ENCODE results near the gene KDSR.

The KDSR gene

DNA sequence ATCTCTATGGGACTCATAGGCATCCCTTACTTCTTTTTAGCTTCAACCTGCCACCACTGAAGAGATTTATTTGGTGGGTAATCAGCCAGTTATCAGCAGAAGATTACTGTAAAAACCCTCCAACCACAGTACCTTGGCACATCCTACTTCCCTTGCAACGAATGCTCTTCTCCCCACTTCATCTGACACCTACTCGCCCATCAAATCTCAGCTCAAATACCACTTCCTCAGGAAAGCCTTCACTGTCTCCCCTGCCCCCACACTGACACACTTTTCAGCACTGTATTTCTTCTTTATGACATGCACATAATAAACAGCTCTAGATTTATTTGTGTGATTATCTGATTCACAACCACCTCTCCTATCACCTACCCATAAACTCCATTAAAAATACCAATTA is 3.1 kb downstream of the KDSR start:
- TF ChIP-seq, protein P1, sequence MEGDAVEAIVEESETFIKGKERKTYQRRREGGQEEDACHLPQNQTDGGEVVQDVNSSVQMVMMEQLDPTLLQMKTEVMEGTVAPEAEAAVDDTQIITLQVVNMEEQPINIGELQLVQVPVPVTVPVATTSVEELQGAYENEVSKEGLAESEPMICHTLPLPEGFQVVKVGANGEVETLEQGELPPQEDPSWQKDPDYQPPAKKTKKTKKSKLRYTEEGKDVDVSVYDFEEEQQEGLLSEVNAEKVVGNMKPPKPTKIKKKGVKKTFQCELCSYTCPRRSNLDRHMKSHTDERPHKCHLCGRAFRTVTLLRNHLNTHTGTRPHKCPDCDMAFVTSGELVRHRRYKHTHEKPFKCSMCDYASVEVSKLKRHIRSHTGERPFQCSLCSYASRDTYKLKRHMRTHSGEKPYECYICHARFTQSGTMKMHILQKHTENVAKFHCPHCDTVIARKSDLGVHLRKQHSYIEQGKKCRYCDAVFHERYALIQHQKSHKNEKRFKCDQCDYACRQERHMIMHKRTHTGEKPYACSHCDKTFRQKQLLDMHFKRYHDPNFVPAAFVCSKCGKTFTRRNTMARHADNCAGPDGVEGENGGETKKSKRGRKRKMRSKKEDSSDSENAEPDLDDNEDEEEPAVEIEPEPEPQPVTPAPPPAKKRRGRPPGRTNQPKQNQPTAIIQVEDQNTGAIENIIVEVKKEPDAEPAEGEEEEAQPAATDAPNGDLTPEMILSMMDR (IDR thresholded peaks at IDR 0.05), result no peak

DNA sequence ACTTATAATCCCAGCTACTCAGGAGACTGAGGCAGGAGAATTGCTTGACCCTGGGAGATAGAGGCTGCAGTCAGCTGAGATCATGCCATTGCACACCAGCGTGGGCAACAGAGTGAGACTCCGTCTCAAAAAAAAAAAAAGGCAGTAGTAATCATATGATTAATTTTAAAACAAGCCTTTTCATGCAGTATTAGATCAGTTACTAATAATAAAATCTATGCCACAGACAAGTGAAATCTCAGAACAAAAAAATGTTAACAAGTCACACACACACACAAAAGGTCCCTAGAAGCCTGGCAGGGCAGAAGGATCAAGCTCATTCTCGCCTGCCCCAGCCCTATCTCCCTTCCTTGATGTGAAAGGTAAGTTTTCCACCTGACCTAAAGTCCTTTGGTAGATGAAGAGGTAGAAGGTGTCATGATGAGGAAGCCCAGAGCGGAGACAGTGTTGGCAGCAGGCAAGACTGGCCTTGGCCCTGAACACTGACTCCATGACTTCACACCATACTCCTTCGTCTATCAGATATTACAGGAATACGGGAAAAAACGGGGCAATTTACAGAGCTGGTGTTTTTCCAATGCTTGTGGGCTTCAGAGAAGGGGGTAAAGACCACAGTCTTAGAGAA is 10.6 kb downstream of the KDSR start:
- TF ChIP-seq, protein P1 (IDR thresholded peaks at IDR 0.05), result no peak

DNA sequence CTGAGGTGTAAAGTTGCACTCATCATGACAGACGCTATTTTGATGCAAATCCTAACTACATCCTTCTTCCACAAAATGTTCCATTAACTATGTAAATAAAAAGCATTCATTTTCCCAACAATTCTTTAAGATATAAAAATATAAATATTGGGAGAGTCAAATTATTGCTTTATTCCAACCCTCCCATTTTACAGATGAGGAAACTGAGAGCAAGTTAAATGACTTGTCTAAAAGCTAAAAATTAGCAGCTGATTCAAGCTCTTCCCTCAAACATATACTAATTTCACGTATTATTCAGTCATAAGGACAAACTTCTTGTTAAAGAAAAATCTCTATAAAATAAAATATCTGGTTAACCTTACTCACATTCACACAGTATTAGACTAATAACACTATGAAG is 16.8 kb downstream of the KDSR start:
- TF ChIP-seq, protein P1 (IDR thresholded peaks at IDR 0.05), result no peak

DNA sequence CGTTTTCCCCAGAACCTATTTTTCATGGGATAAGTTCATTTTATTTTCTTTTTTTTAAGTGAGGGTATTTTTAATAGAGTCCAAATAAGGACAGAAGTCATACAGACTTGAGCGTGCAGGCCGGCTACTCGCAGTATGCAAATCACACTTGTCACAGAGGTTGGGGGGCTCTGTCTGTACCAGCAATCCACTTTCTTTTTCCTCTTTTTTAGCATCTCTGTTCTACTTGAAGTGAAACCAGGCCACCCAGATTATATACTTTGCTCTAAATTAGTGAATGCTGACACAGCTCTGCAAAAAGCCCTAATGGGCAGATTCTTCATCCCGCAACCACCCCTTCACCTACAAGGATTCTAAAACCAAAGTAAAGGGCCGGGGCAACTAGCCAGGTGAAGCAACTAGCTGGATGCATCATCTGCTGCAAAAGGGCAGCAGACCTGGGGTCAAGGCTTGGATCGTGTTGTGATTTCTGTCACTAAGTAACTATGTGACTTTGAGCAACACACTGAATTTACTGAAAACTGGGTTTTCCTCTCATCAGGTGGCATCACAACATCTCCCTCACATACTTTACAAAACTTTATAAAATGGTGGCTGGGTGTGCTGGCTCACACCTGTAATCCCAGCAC is 18.4 kb downstream of the KDSR start:
- TF ChIP-seq, protein P1 (IDR thresholded peaks at IDR 0.05), result no peak

DNA sequence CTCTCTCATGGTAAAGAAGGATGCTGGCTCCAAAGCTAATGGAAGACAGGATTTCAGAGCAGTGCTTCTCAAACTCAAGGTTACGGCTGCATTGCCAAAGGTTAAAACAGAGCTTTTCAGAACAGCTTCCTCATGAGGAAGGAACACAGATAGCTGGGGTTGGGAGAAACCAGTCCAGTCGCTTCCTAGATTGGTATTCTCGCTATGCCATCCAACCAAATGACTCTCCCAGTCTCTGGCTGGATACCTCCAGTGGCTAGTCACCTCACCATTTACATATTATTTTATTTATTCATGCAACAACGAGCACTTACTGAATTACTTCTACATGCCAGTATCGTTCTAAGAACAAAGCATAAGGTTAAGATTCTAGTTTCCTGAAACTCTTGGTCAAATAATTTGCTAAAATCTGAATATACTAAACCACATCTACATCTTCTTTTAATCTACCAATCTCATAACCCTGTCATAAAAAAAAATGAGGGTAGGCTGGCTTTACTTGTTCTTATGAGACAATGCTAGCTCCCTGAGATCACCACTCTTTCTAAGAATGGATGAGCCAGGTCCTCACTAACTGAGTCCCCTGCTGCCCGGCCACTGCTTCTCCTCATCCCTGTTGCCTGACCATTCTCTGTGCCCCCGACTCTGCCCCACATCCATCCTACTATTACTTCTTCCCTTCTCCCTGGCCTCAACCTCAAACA is 20.4 kb downstream of the KDSR start:
- TF ChIP-seq, protein P1 (IDR thresholded peaks at IDR 0.05), result no peak

DNA sequence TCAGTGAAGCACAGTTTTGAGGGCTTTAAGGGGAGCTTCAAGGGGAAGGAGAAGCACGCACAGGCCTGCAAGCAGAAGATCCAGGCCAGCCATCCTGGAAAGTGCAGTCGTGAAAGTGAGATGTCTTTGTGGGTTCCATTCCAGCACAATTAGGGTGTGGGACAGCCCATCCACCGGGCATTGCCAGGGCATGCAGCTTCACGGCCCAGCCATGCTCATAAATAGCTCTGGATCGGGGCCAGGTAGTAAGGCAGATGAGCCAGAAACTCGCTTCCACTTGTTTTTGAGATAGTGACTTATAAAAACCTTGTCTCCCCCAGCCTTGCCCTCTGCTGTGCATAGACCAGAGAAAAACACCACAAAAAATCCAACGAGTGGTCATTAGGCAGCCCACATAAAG is 21.0 kb downstream of the KDSR start:
- TF ChIP-seq, protein P1 (IDR thresholded peaks at IDR 0.05), result no peak

DNA sequence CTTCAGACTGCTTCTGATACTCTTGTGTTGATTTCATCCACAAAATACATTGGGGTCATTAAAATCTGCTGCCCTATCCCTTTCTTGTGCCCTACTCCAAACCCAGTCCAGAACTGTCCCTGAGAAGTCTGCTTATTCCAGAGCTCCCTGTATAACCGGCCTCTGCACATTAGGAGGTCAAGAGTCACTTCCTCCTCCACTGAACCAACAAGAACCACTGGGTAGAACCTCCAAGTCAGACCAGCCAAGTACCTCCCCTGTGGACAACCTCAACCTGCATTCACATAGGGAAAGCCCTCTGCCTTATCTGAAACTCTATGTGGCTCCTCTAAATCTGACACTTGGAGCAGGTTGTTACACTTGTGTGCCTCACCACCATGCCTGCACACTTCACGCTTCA is 22.1 kb downstream of the KDSR start:
- TF ChIP-seq, protein P1 (IDR thresholded peaks at IDR 0.05), result no peak
